Naive B cell (primary cell): ENCODE results near the gene SBF2. TPM values are rescaled to one million over a fixed set of nuclear protein-coding genes. Genes with fewer than 3 reads are reported as not detected.
A peak's percentile ranks its signal among the peaks of the same experiment; 100 is the strongest.
"Not testable (repeated sequence)": the region's sequence is repeated elsewhere in the genome, so short reads cannot be mapped to it uniquely, and the experiment has no call there.

Experiments used
- ATAC-seq, 2 donors: fragments of 150-1000 bp; cut with Tn5 transposase; 2 replicates each; pipeline ENCODE4 v1.10.0; 2021; ENCODE audit warnings: low read depth in 2 of 2, mild to moderate bottlenecking in 2 of 2, moderate library complexity in 2 of 2
- DNase-seq: peaks from one replicate; pipeline ENCODE4 v3.0.0; 2022
- H3K27ac Mint-ChIP-seq, 6 donors: one replicate each; pipeline ENCODE4 v1.8.0; 2020 to 2022; ENCODE audit warnings: mild to moderate bottlenecking in 6 of 6, mixed read lengths in 6 of 6, moderate library complexity in 5 of 6, inconsistent platforms in 2 of 6
- H3K27me3 Mint-ChIP-seq, 3 donors: one replicate each; pipeline ENCODE4 v1.8.0; 2021 to 2022; ENCODE audit warnings: mixed read lengths in 3 of 3, mild to moderate bottlenecking in 1 of 3
- H3K36me3 Mint-ChIP-seq, 2 donors: one replicate each; pipeline ENCODE4 v1.8.0; 2020 to 2022; ENCODE audit warnings: mixed read lengths in 2 of 2, inconsistent platforms in 1 of 2, mild to moderate bottlenecking in 1 of 2
- H3K4me1 Mint-ChIP-seq, 3 donors: one replicate each; pipeline ENCODE4 v1.8.0; 2020 to 2022; ENCODE audit warnings: mixed read lengths in 3 of 3, inconsistent platforms in 1 of 3, mild to moderate bottlenecking in 1 of 3, moderate library complexity in 1 of 3
- H3K4me3 Mint-ChIP-seq, 8 donors: one replicate each; pipeline ENCODE4 v1.8.0; 2020 to 2022; ENCODE audit warnings: mild to moderate bottlenecking in 8 of 8, mixed read lengths in 8 of 8, moderate library complexity in 8 of 8, inconsistent platforms in 2 of 8
- H3K9me3 Mint-ChIP-seq, 7 donors: one replicate each; pipeline ENCODE4 v1.8.0; 2020 to 2022; ENCODE audit warnings: mixed read lengths in 7 of 7, mild to moderate bottlenecking in 5 of 7, inconsistent platforms in 2 of 7, moderate library complexity in 1 of 7
- polyA plus RNA-seq, 6 donors: library from polyadenylated mRNA; unstranded; fragments of 300-500 nt; fragmentation: Illumina TruSeq; gene quantifications; one replicate each; pipeline ENCODE4 v1.2.3, GENCODE V29; 2021; ENCODE audit warnings: low read depth in 6 of 6

SBF2 gene
- polyA plus RNA-seq, 6 donors from 2014 or later = 2.4 to 8.5 (median 3.1) TPM

- ATAC-seq (no peak), DNase-seq (no peak)
- H3K36me3 Mint-ChIP-seq = peaks cover 24 to 26% of the 10 kb centered on the region in 2 donors
- H3K4me1 Mint-ChIP-seq = peaks cover 56 to 71% (median 63%) of the 10 kb centered on the region in 3 donors
- H3K4me3 Mint-ChIP-seq = no peak overlapping the region
- H3K27ac Mint-ChIP-seq = peak overlapping the region in 3 of 6 donors; percentile 22 to 86 (median 79)
- H3K9me3 Mint-ChIP-seq = no peaks in the 10 kb centered on the region
- no peaks in the 10 kb centered on the region for H3K27me3 Mint-ChIP-seq
Measured at GRCh38 chr11:9752091-9752490, 541.9 kb downstream of the SBF2 start.

- Mint-ChIP-seq H3K4me1 (peaks cover 56 to 71% (median 63%) of the 10 kb centered on the region in 3 donors), H3K9me3 (no peaks in the 10 kb centered on the region), H3K27ac (peak overlapping the region in 5 of 6 donors; percentile 9 to 86 (median 76)), H3K27me3 (no peaks in the 10 kb centered on the region), H3K36me3 (peaks cover 24 to 31% of the 10 kb centered on the region in 2 donors), H3K4me3 (no peak overlapping the region)
- ATAC-seq (no peak), DNase-seq (no peak)
Measured at GRCh38 chr11:9750551-9750950, 543.5 kb downstream of the SBF2 start.

GRCh38 chr11:9748361-9748970 is 545.6 kb downstream of the SBF2 start:
- Mint-ChIP-seq H3K27me3 (no peaks in the 10 kb centered on the region), H3K4me3 (peak overlapping the region; percentile 35 to 88 (median 70)), H3K27ac (peak overlapping the region; percentile 83 to 98 (median 90)), H3K9me3 (peaks cover 0 to 2% (median 0%) of the 10 kb centered on the region in 7 donors), H3K36me3 (peaks cover 24 to 31% of the 10 kb centered on the region in 2 donors), H3K4me1 (peaks cover 45 to 70% (median 57%) of the 10 kb centered on the region in 3 donors)
- peak; percentile 72 for DNase-seq
- peak; percentile 62 to 64 for ATAC-seq

- peak overlapping the region in 7 of 8 donors; percentile 35 to 86 (median 62) for H3K4me3 Mint-ChIP-seq
- ATAC-seq (no peak), DNase-seq (no peak)
- peaks cover 0 to 2% (median 0%) of the 10 kb centered on the region in 7 donors for H3K9me3 Mint-ChIP-seq
- peaks cover 45 to 64% (median 51%) of the 10 kb centered on the region in 3 donors for H3K4me1 Mint-ChIP-seq
- H3K36me3 Mint-ChIP-seq = peaks cover 24 to 31% of the 10 kb centered on the region in 2 donors
- H3K27ac Mint-ChIP-seq = peak overlapping the region; percentile 83 to 98 (median 90)
- H3K27me3 Mint-ChIP-seq = no peaks in the 10 kb centered on the region
Measured at GRCh38 chr11:9747828-9748227, 546.2 kb downstream of the SBF2 start.

GRCh38 chr11:9747229-9747628 is 546.8 kb downstream of the SBF2 start:
- ATAC-seq (no peak), DNase-seq (no peak)
- Mint-ChIP-seq H3K9me3 (peaks cover 0 to 2% (median 0%) of the 10 kb centered on the region in 7 donors), H3K4me1 (peaks cover 45 to 64% (median 51%) of the 10 kb centered on the region in 3 donors), H3K4me3 (peak overlapping the region in 7 of 8 donors; percentile 35 to 83 (median 57)), H3K27me3 (no peaks in the 10 kb centered on the region), H3K36me3 (peaks cover 24 to 31% of the 10 kb centered on the region in 2 donors), H3K27ac (peak overlapping the region; percentile 83 to 98 (median 90))

- peak overlapping the region; percentile 83 to 98 (median 85) for H3K27ac Mint-ChIP-seq
- H3K36me3 Mint-ChIP-seq = peaks cover 18 to 34% of the 10 kb centered on the region in 2 donors
- DNase-seq (peak; percentile 76), ATAC-seq (peak; percentile 79 to 80)
- peak overlapping the region; percentile 44 to 89 (median 64) for H3K4me3 Mint-ChIP-seq
- H3K9me3 Mint-ChIP-seq = peaks cover 0 to 2% (median 0%) of the 10 kb centered on the region in 7 donors
- peaks cover 43 to 65% (median 49%) of the 10 kb centered on the region in 3 donors for H3K4me1 Mint-ChIP-seq
- no peaks in the 10 kb centered on the region for H3K27me3 Mint-ChIP-seq
Measured at GRCh38 chr11:9745411-9746211, 548.4 kb downstream of the SBF2 start.

- H3K36me3 Mint-ChIP-seq = peaks cover 22 to 32% of the 10 kb centered on the region in 2 donors
- ATAC-seq, H3K27me3 Mint-ChIP-seq, H3K4me3 Mint-ChIP-seq, H3K9me3 Mint-ChIP-seq, DNase-seq: not testable (repeated sequence)
- H3K4me1 Mint-ChIP-seq = peaks cover 52 to 74% (median 63%) of the 10 kb centered on the region in 3 donors
- peak overlapping the region in 4 of 6 donors; percentile 24 to 83 (median 78) for H3K27ac Mint-ChIP-seq
Measured at GRCh38 chr11:9743512-9743911, 550.5 kb downstream of the SBF2 start.

- ATAC-seq (no peak), DNase-seq (no peak)
- Mint-ChIP-seq H3K4me3 (peak overlapping the region in 1 of 8 donors; percentile 20), H3K27ac (peak overlapping the region in 4 of 6 donors; percentile 53 to 91 (median 78)), H3K36me3 (peaks cover 19 to 27% of the 10 kb centered on the region in 2 donors), H3K27me3 (no peaks in the 10 kb centered on the region), H3K9me3 (peaks cover 0 to 3% (median 0%) of the 10 kb centered on the region in 7 donors), H3K4me1 (peaks cover 43 to 74% (median 63%) of the 10 kb centered on the region in 3 donors)
Measured at GRCh38 chr11:9741260-9741659, 552.8 kb downstream of the SBF2 start.

GRCh38 chr11:9740202-9740883 is 553.7 kb downstream of the SBF2 start:
- Mint-ChIP-seq H3K4me3 (peak overlapping the region in 2 of 8 donors; percentile 13 to 57), H3K9me3 (peaks cover 0 to 9% (median 6%) of the 10 kb centered on the region in 7 donors), H3K4me1 (peaks cover 43 to 74% (median 63%) of the 10 kb centered on the region in 3 donors), H3K36me3 (peaks cover 29 to 34% of the 10 kb centered on the region in 2 donors), H3K27ac (peak overlapping the region; percentile 84 to 99 (median 94)), H3K27me3 (no peaks in the 10 kb centered on the region)
- ATAC-seq = no peak
- DNase-seq = no peak

- H3K9me3 Mint-ChIP-seq = peaks cover 0 to 10% (median 6%) of the 10 kb centered on the region in 7 donors
- peak overlapping the region; percentile 91 to 99 (median 94) for H3K27ac Mint-ChIP-seq
- H3K4me1 Mint-ChIP-seq = peaks cover 39 to 67% (median 55%) of the 10 kb centered on the region in 3 donors
- H3K27me3 Mint-ChIP-seq = no peaks in the 10 kb centered on the region
- peak overlapping the region; percentile 6 to 89 (median 78) for H3K4me3 Mint-ChIP-seq
- DNase-seq (peak; percentile 69), ATAC-seq (peak; percentile 94)
- peaks cover 34 to 38% of the 10 kb centered on the region in 2 donors for H3K36me3 Mint-ChIP-seq
Measured at GRCh38 chr11:9739123-9739900, 554.7 kb downstream of the SBF2 start.

- peaks cover 39 to 43% of the 10 kb centered on the region in 2 donors for H3K36me3 Mint-ChIP-seq
- peaks cover 43 to 61% (median 57%) of the 10 kb centered on the region in 3 donors for H3K4me1 Mint-ChIP-seq
- H3K27ac Mint-ChIP-seq = peak overlapping the region; percentile 91 to 99 (median 94)
- H3K4me3 Mint-ChIP-seq = peak overlapping the region; percentile 6 to 89 (median 78)
- H3K9me3 Mint-ChIP-seq = peaks cover 0 to 10% (median 4%) of the 10 kb centered on the region in 7 donors
- H3K27me3 Mint-ChIP-seq = no peaks in the 10 kb centered on the region
- no peak for DNase-seq
- ATAC-seq = no peak
Measured at GRCh38 chr11:9738707-9739106, 555.3 kb downstream of the SBF2 start.

GRCh38 chr11:9738116-9738515 is 555.9 kb downstream of the SBF2 start:
- Mint-ChIP-seq H3K4me3 (peak overlapping the region in 7 of 8 donors; percentile 52 to 85 (median 74)), H3K27me3 (no peaks in the 10 kb centered on the region), H3K4me1 (peaks cover 47 to 63% (median 59%) of the 10 kb centered on the region in 3 donors), H3K27ac (peak overlapping the region in 5 of 6 donors; percentile 81 to 99 (median 91)), H3K36me3 (peaks cover 41 to 43% of the 10 kb centered on the region in 2 donors), H3K9me3 (peaks cover 0 to 10% (median 4%) of the 10 kb centered on the region in 7 donors)
- DNase-seq (no peak), ATAC-seq (peak; percentile 7 to 11)
